SK-N-SH (cell line): Measurements from ENCODE around the gene SEPTIN10. TPM values are rescaled to one million over a fixed set of nuclear protein-coding genes. Genes with fewer than 3 reads are reported as not detected.

Source experiments
- CTCF ChIA-PET: fragments of 300-600, 350-600 bp; formaldehyde crosslinking; extraction: SDS; loops from one replicate; lab custom pipeline; 2021; lab: Yijun Ruan, JAX
- POLR2A ChIA-PET: fragments of 350-600 bp; sonication (Branson Sonifier 250); formaldehyde crosslinking; extraction: SDS; loops from one replicate; lab custom pipeline; 2020; ENCODE audit warnings: antibody characterized with exemption, inconsistent platforms; lab: Yijun Ruan, JAX
- DNase-seq: peaks from one replicate; pipeline ENCODE4 v3.0.0; 2012
- H2AFZ ChIP-seq: fragments of 200-600 bp; sonication (generic); 2 replicates; pipeline ENCODE4 v1.8.1; 2016; ENCODE audit warnings: antibody characterized with exemption, mild to moderate bottlenecking, low read depth
- H3F3A ChIP-seq: fragments of 200-600 bp; sonication (generic); replicated peaks from 2 replicates; pipeline ENCODE3; 2016; ENCODE audit warnings: antibody characterized with exemption, mild to moderate bottlenecking; ENCODE audit not compliant: insufficient read depth
- H3K27ac ChIP-seq, 2 experiments: fragments of 200-500 bp in 1 of 2; fragments of 200-600 bp in 1 of 2; sonication (Bioruptor generic) in 1 of 2; sonication (generic), shearing (Covaris generic) in 1 of 2; 2 replicates each; pipeline versions ENCODE4 v1.5.1 to v1.6.1; 2014 to 2016; ENCODE audit warnings: low read depth in 2 of 2, inconsistent platforms in 1 of 2, low read length in 1 of 2, mild to moderate bottlenecking in 1 of 2, mixed read lengths in 1 of 2
- H3K27me3 ChIP-seq: fragments of 200-600 bp; sonication (generic), shearing (Covaris generic); 2 replicates; pipeline ENCODE4 v1.6.1; 2016; ENCODE audit warnings: mixed run types; ENCODE audit not compliant: insufficient read depth
- H3K36me3 ChIP-seq, 2 experiments: fragments of 200-500 bp in 1 of 2; fragments of 200-600 bp in 1 of 2; sonication (Bioruptor generic) in 1 of 2; sonication (generic) in 1 of 2; replicated peaks in 1 of 2; 2 replicates each; pipeline versions ENCODE3 to v1.5.1; 2014 to 2016; ENCODE audit warnings: low read length in 1 of 2, mild to moderate bottlenecking in 1 of 2; ENCODE audit not compliant: insufficient read depth in 2 of 2, control insufficient read depth in 1 of 2
- H3K4me1 ChIP-seq, 2 experiments: fragments of 200-500 bp in 1 of 2; fragments of 200-600 bp in 1 of 2; sonication (Bioruptor generic) in 1 of 2; sonication (generic), shearing (Covaris generic) in 1 of 2; 2 replicates each; pipeline versions ENCODE4 v1.5.1 to v1.6.1; 2014 to 2016; ENCODE audit warnings: low read depth in 1 of 2, low read length in 1 of 2, mixed run types in 1 of 2; ENCODE audit not compliant: insufficient read depth in 2 of 2, control insufficient read depth in 1 of 2
- H3K4me2 ChIP-seq: fragments of 200-600 bp; sonication (generic), shearing (Covaris generic); 2 replicates; pipeline ENCODE4 v1.6.1; 2017; ENCODE audit warnings: mixed run types
- H3K4me3 ChIP-seq, 2 experiments: fragments of 200-500 bp in 1 of 2; fragments of 200-600 bp in 1 of 2; sonication (Bioruptor generic) in 1 of 2; sonication (generic), shearing (Covaris generic) in 1 of 2; 2 replicates each; pipeline versions ENCODE4 v1.5.1 to v1.8.1; 2014 to 2016; ENCODE audit warnings: low read depth in 2 of 2, inconsistent platforms in 1 of 2, low read length in 1 of 2, mild to moderate bottlenecking in 1 of 2, mixed read lengths in 1 of 2, moderate library complexity in 1 of 2
- H3K79me2 ChIP-seq: fragments of 200-600 bp; sonication (generic); 2 replicates; pipeline ENCODE4 v1.8.1; 2017; ENCODE audit warnings: mild to moderate bottlenecking; ENCODE audit not compliant: insufficient read depth
- H3K9ac ChIP-seq: fragments of 200-600 bp; sonication (generic); 2 replicates; pipeline ENCODE4 v1.6.1; 2017; ENCODE audit warnings: mixed run types
- H3K9me2 ChIP-seq: fragments of 200-600 bp; sonication (generic); 2 replicates; pipeline ENCODE4 v1.6.1; 2017; ENCODE audit warnings: mixed run types
- H3K9me3 ChIP-seq: fragments of 200-600 bp; sonication (generic); 2 replicates; pipeline ENCODE4 v1.6.1; 2017; ENCODE audit warnings: mixed run types, mild to moderate bottlenecking, moderate library complexity
- H4K20me1 ChIP-seq: fragments of 200-600 bp; sonication (generic); 2 replicates; pipeline ENCODE4 v1.6.1; 2017; ENCODE audit warnings: mild to moderate bottlenecking, mixed run types; ENCODE audit not compliant: insufficient read depth
- CHD2 ChIP-seq: fragments of 150-350 bp; IDR thresholded peaks from 2 replicates; pipeline ENCODE4 v1.6.1; 2018; ENCODE audit warnings: low read length; ENCODE audit not compliant: partially characterized antibody
- CTCF ChIP-seq: fragments of 200-600 bp; sonication (generic); IDR thresholded peaks from 2 replicates; pipeline ENCODE4 v1.6.1; 2017; ENCODE audit warnings: antibody characterized with exemption, mild to moderate bottlenecking, moderate library complexity
- EZH2phosphoT487 ChIP-seq: fragments of 200-600 bp; sonication (generic); IDR thresholded peaks from 2 replicates; pipeline ENCODE4 v1.6.1; 2017; ENCODE audit warnings: low read depth, mixed run types, mild to moderate bottlenecking, antibody characterized with exemption, moderate library complexity, borderline replicate concordance
- FOSL2 ChIP-seq: IDR thresholded peaks from 2 replicates; pipeline ENCODE4 v1.4.0; 2012; ENCODE audit warnings: low read depth, mild to moderate bottlenecking, moderate library complexity, borderline replicate concordance
- JUND ChIP-seq: IDR thresholded peaks from 2 replicates; pipeline ENCODE4 v1.4.0; 2012
- MAX ChIP-seq: IDR thresholded peaks from 2 replicates; pipeline ENCODE4 v1.4.0; 2012; ENCODE audit warnings: low read depth
- MXI1 ChIP-seq: IDR thresholded peaks from 2 replicates; pipeline ENCODE4 v1.6.1; 2012; ENCODE audit warnings: mild to moderate bottlenecking, low read depth, low read length, improper control_type of control experiment
- NFIC ChIP-seq: IDR thresholded peaks from 2 replicates; pipeline ENCODE4 v1.4.0; 2012; ENCODE audit warnings: borderline replicate concordance
- RAD21 ChIP-seq: IDR thresholded peaks from 2 replicates; pipeline ENCODE4 v1.6.1; 2012; ENCODE audit warnings: mild to moderate bottlenecking, low read length
- RCOR1 ChIP-seq: fragments of 150-350 bp; IDR thresholded peaks from 2 replicates; pipeline ENCODE4 v1.6.1; 2017; ENCODE audit warnings: antibody characterized with exemption, low read length
- SMC3 ChIP-seq: IDR thresholded peaks from 2 replicates; pipeline ENCODE4 v1.6.1; 2012; ENCODE audit warnings: low read depth, low read length, improper control_type of control experiment
- TCF12 ChIP-seq: IDR thresholded peaks from 2 replicates; pipeline ENCODE4 v1.4.0; 2012
- TEAD4 ChIP-seq: IDR thresholded peaks from 2 replicates; pipeline ENCODE4 v1.4.0; 2012; ENCODE audit warnings: mild to moderate bottlenecking, borderline replicate concordance; ENCODE audit not compliant: insufficient read depth
- USF2 ChIP-seq: fragments of 150-350 bp; IDR thresholded peaks from 2 replicates; pipeline ENCODE4 v1.6.1; 2017; ENCODE audit warnings: antibody characterized with exemption, low read length, low read depth, borderline replicate concordance
- ZBTB33 ChIP-seq: IDR thresholded peaks from 2 replicates; pipeline ENCODE4 v1.4.0; 2012; ENCODE audit warnings: low read depth, borderline replicate concordance
- WGBS: methylation state at CpG from one replicate; pipeline ENCODE4 v1.1.6; 2017; ENCODE audit warnings: low lambda C conversion rate; 5-methylcytosine and 5-hydroxymethylcytosine counted together
- polyA plus RNA-seq, 3 experiments: library from polyadenylated mRNA; depleted of rRNA; stranded (reverse); fragments of >200 nt; gene quantifications; 2 replicates each; pipeline ENCODE4 v1.2.3, GENCODE V29; 2012

Gene SEPTIN10
- polyA plus RNA-seq, 1 of the 3 experiments (the other 2 are of a cell fraction): 46.5 TPM

GRCh38 chr2:109510136-109511028, 103.4 kb downstream of the SEPTIN10 start:
- ChIA-PET POLR2A (interaction anchor here (0.8 to 1.0 kb wide), 2 partner anchors 103 to 383 kb away, joined by 3 read pairs; partner anchors contain the start of gene SEPTIN10), CTCF (interaction anchor here (0.6 to 6.1 kb wide), 76 partner anchors 8 to 517 kb away, joined by 3 to 160 read pairs (median 4); partner anchors contain the start of gene SH3RF3)
- no peak for TF ChIP-seq JUND
- TF ChIP-seq SMC3: peak; percentile 99
- no peak for TF ChIP-seq MAX
- TF ChIP-seq CHD2: no peak
- peak; percentile 86 for TF ChIP-seq CTCF
- peak; percentile 97 for TF ChIP-seq RAD21
- TF ChIP-seq MXI1: no peak
- no peak for TF ChIP-seq USF2
- no peak for TF ChIP-seq NFIC
- TF ChIP-seq TCF12: no peak
- TF ChIP-seq TEAD4: no peak
- no peak for TF ChIP-seq ZBTB33
- TF ChIP-seq EZH2phosphoT487: no peak
- TF ChIP-seq FOSL2: no peak
- TF ChIP-seq RCOR1: no peak
- no peaks in the 10 kb centered on the region for H3K36me3 ChIP-seq
- H3K79me2 ChIP-seq: no peaks in the 10 kb centered on the region
- H3K9me3 ChIP-seq: no peaks in the 10 kb centered on the region
- H3K27me3 ChIP-seq: no peaks in the 10 kb centered on the region
- H3K4me3 ChIP-seq: no peak overlapping the region; a peak in 1 of 4 replicates
- H3F3A ChIP-seq: peaks cover 5% of the 10 kb centered on the region
- WGBS: 36% methylated on average over 10 of the region's 19 CpGs
- H3K9ac ChIP-seq: no peak overlapping the region
- H3K4me2 ChIP-seq: no peak overlapping the region
- H2AFZ ChIP-seq: no peak overlapping the region
- DNase-seq: peak; percentile 87
- H3K27ac ChIP-seq: no peak overlapping the region
- H4K20me1 ChIP-seq: no peaks in the 10 kb centered on the region
- peaks cover 4 to 19% of the 10 kb centered on the region in 2 experiments; a peak in 2 of 4 replicates for H3K4me1 ChIP-seq
- H3K9me2 ChIP-seq: no peaks in the 10 kb centered on the region
